Activated B cell treated with CpG ODN at 0.5 μM for 24 hours (primary cell): ENCODE data around the gene DDX10. TPM values are rescaled to one million over a fixed set of nuclear protein-coding genes. Genes with fewer than 3 reads are reported as not detected.

Experiments
- ATAC-seq: fragments of 200-7000 bp; cut with Tn5 transposase; one replicate; pipeline ENCODE4 v1.10.0; 2021; ENCODE audit warnings: low read depth, mild to moderate bottlenecking, moderate library complexity
- CTCF ChIA-PET: fragments of 350-600 bp; sonication (Branson Sonifier 250); formaldehyde crosslinking; loops from one replicate; lab custom pipeline; 2021; ENCODE audit warnings: antibody characterized with exemption; lab: Charles Lee
- POLR2A ChIA-PET: fragments of 350-600 bp; sonication (Branson Sonifier 250); formaldehyde crosslinking; loops from one replicate; lab custom pipeline; 2021; ENCODE audit warnings: antibody characterized with exemption; lab: Charles Lee
- DNase-seq: peaks from one replicate; pipeline ENCODE4 v3.0.0; 2022
- H3K27ac Mint-ChIP-seq: one replicate; pipeline ENCODE4 v1.8.0; 2020; ENCODE audit warnings: mixed read lengths
- H3K27me3 Mint-ChIP-seq: one replicate; pipeline ENCODE4 v1.8.0; 2021; ENCODE audit warnings: mixed read lengths
- H3K36me3 Mint-ChIP-seq: one replicate; pipeline ENCODE4 v1.8.0; 2021; ENCODE audit warnings: low read depth, mixed read lengths
- H3K4me1 Mint-ChIP-seq: one replicate; pipeline ENCODE4 v1.8.0; 2021; ENCODE audit warnings: mixed read lengths
- H3K4me3 Mint-ChIP-seq: one replicate; pipeline ENCODE4 v1.8.0; 2020; ENCODE audit warnings: mild to moderate bottlenecking, mixed read lengths
- H3K9me3 Mint-ChIP-seq: one replicate; pipeline ENCODE4 v1.8.0; 2020; ENCODE audit warnings: mixed read lengths
- intact Hi-C: fragments of 100-400 bp; cut with micrococcal nuclease; formaldehyde crosslinking; loops from one replicate; pipeline ENCODE4 v1.15.1; 2024
- total RNA-seq: library from RNA; stranded (reverse); gene quantifications from 2 replicates; pipeline ENCODE4 v1.2.3, GENCODE V29; 2022
- TF ChIP-seq, protein P1 (sequence below): fragments of 200-600 bp; IDR thresholded peaks from one replicate; pipeline ENCODE4 v1.8.0; 2022; ENCODE audit warnings: antibody characterized with exemption, mild to moderate bottlenecking

DDX10 gene
- total RNA-seq, 1 donor from 2014 or later: 43.3 TPM

DNA sequence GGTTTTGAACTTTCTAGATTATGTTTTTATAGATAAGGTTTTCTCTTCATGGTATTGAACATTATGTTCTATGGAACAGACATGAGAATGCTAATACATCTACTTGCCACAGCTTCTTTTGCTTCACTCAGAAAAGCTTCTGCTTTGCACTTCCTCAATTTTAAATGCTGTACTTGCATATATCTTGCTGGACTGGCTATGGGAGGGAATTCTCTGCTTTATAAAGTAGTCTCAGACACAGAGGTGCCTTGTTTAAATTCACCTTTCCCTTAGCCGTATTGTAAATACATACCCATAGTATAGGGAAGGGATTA is 173.9 kb downstream of the DDX10 start:
- TF ChIP-seq, protein P1, sequence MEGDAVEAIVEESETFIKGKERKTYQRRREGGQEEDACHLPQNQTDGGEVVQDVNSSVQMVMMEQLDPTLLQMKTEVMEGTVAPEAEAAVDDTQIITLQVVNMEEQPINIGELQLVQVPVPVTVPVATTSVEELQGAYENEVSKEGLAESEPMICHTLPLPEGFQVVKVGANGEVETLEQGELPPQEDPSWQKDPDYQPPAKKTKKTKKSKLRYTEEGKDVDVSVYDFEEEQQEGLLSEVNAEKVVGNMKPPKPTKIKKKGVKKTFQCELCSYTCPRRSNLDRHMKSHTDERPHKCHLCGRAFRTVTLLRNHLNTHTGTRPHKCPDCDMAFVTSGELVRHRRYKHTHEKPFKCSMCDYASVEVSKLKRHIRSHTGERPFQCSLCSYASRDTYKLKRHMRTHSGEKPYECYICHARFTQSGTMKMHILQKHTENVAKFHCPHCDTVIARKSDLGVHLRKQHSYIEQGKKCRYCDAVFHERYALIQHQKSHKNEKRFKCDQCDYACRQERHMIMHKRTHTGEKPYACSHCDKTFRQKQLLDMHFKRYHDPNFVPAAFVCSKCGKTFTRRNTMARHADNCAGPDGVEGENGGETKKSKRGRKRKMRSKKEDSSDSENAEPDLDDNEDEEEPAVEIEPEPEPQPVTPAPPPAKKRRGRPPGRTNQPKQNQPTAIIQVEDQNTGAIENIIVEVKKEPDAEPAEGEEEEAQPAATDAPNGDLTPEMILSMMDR: no peak
- Mint-ChIP-seq H3K9me3 (no peaks in the 10 kb centered on the region), H3K27me3 (no peaks in the 10 kb centered on the region), H3K4me1 (no peaks in the 10 kb centered on the region), H3K27ac (no peak overlapping the region), H3K4me3 (no peak overlapping the region), H3K36me3 (peaks cover 42% of the 10 kb centered on the region)
- ChIA-PET CTCF (no interaction called here), POLR2A (no interaction called here)
- DNase-seq: no peak
- intact Hi-C loops: no loop called here
- no peak for ATAC-seq

DNA sequence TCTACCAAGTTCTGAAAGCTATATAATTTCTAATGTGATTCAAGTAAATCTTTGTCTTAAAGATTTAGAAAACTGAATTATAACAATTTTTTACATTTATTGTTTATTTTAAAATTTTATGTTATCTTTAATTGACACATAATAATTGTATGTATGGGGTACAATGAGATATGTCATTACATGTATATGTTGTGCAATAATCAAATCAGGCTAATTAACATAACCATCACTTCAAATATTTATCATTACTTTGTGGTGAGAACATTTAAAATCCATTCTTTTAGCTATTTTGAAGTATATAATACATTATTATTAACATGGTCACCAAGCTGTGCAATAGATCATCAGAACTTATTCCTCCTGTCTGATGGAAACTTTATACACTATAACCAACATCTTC is 181.1 kb downstream of the DDX10 start:
- H3K27me3 Mint-ChIP-seq: no peaks in the 10 kb centered on the region
- intact Hi-C loops: no loop called here
- ChIA-PET CTCF (no interaction called here), POLR2A (no interaction called here)
- no peak for DNase-seq
- TF ChIP-seq, protein P1: no peak
- H3K36me3 Mint-ChIP-seq: peaks cover 33% of the 10 kb centered on the region
- ATAC-seq: no peak
- no peaks in the 10 kb centered on the region for H3K9me3 Mint-ChIP-seq
- no peaks in the 10 kb centered on the region for H3K4me1 Mint-ChIP-seq
- no peak overlapping the region for H3K4me3 Mint-ChIP-seq
- no peak overlapping the region for H3K27ac Mint-ChIP-seq

DNA sequence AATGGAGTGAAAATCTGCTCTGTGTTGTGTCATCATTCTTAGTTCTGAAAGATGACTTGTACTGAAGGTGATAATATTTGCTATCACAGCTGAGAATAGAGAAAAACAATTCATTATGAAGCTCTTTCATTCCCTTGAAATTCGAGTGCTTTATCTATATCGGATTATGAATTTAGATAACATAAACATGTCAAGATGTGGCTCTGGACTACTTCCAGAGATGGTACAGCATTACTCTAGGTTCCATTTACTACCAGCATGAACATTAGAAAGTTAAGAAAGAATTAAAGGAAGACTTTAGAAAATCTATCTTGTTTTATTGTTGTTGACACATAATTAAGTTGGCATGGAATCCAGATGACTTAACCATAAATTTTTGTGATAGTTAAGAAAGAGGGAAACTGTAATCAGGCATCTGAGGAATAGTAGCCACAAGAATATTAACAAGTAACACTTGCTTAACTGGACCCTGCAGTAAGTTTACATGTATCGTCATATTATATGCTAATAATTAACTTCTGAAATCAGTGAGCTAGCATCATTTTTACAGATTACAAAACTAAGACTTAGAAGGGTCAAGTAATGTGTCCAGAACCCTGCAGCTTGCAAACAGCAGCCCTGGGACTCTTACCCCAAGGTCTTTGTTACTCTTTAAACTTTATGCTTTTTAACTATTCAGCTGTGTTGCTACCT is 182.6 kb downstream of the DDX10 start:
- H3K4me1 Mint-ChIP-seq: no peaks in the 10 kb centered on the region
- no peak overlapping the region for H3K4me3 Mint-ChIP-seq
- ChIA-PET CTCF (no interaction called here), POLR2A (no interaction called here)
- no peak for DNase-seq
- no peak for ATAC-seq
- H3K36me3 Mint-ChIP-seq: peaks cover 27% of the 10 kb centered on the region
- TF ChIP-seq, protein P1: no peak
- no peaks in the 10 kb centered on the region for H3K27me3 Mint-ChIP-seq
- no peak overlapping the region for H3K27ac Mint-ChIP-seq
- intact Hi-C loops: no loop called here
- no peaks in the 10 kb centered on the region for H3K9me3 Mint-ChIP-seq

DNA sequence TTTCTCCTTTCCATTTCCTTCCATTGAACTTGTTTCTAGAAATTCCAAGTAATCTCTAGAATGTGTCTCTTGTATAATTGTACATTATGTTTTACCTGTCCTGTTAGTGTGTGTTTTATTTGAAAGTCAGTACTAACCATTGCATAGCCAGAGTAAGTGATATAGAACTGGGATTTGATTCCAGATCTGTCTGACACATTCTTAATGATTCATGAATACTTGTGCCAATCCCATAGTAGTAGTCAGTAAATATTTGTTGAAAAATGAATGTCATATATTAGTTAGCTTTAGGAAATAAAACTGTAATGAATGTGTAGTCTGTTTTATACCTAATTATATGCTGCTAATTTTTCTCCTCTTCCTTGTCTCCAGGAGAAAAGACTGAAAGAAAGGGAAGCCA is 186.9 kb downstream of the DDX10 start:
- TF ChIP-seq, protein P1: no peak
- DNase-seq (no peak), ATAC-seq (no peak)
- intact Hi-C loops: no loop called here
- H3K4me1 Mint-ChIP-seq: peaks cover 24% of the 10 kb centered on the region
- POLR2A ChIA-PET: no interaction called here
- peaks cover 15% of the 10 kb centered on the region for H3K36me3 Mint-ChIP-seq
- no peaks in the 10 kb centered on the region for H3K27me3 Mint-ChIP-seq
- no peak overlapping the region for H3K27ac Mint-ChIP-seq
- CTCF ChIA-PET: no interaction called here
- H3K9me3 Mint-ChIP-seq: no peaks in the 10 kb centered on the region
- H3K4me3 Mint-ChIP-seq: no peak overlapping the region

DNA sequence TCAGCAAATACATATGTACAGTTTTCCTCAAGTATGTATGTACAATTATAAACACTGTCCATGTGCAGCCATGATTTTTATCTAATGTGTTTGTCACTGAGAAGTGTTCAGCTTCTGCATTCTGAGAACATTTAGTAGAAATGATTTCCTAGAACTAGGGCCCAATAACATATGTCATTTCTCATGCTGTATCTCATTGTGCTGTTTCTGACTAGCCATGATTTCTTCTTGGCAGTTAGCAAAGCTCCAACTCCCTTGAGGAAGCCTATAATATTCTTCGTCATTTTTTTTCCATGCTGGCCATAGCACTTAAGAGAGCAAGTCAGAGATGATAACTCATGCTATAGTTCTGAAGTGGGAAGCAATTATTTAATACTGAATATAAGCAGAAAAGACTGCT is 187.8 kb downstream of the DDX10 start:
- Mint-ChIP-seq H3K4me1 (peaks cover 24% of the 10 kb centered on the region), H3K27ac (no peak overlapping the region), H3K9me3 (no peaks in the 10 kb centered on the region), H3K27me3 (no peaks in the 10 kb centered on the region), H3K4me3 (no peak overlapping the region), H3K36me3 (peaks cover 12% of the 10 kb centered on the region)
- POLR2A ChIA-PET: no interaction called here
- CTCF ChIA-PET: no interaction called here
- ATAC-seq (no peak), DNase-seq (no peak)
- intact Hi-C loops: no loop called here
- TF ChIP-seq, protein P1: no peak
